Measurements from ENCODE around the gene CCDC188.

Gene CCDC188

GRCh38 chr22:20148414-20148813 lies 2.4 kb downstream of the CCDC188 start:
- TF ChIP-seq CTCF (IDR thresholded peaks at IDR 0.05; ENCODE audit: low read depth, low read length): no peak
- no peak overlapping the region for H3K4me3 ChIP-seq (replicated peaks in 1 of 2; ENCODE audit: low read depth in 2 of 2, low read length in 2 of 2)
- no peak for DNase-seq (ENCODE audit: low read depth in 2 of 2)

GRCh38 chr22:20147237-20147988 lies 3.4 kb downstream of the CCDC188 start:
- H3K4me3 ChIP-seq (replicated peaks in 1 of 2; ENCODE audit: low read depth in 2 of 2, low read length in 2 of 2): no peak overlapping the region
- no peak for DNase-seq (ENCODE audit: low read depth in 2 of 2)
- TF ChIP-seq CTCF (IDR thresholded peaks at IDR 0.05; ENCODE audit: low read depth, low read length): no peak

- no peak for DNase-seq (ENCODE audit: low read depth in 2 of 2)
- TF ChIP-seq CTCF (IDR thresholded peaks at IDR 0.05; ENCODE audit: low read depth, low read length): no peak
- no peak overlapping the region for H3K4me3 ChIP-seq (replicated peaks in 1 of 2; ENCODE audit: low read depth in 2 of 2, low read length in 2 of 2)
Observed at GRCh38 chr22:20146777-20147176, 4.1 kb downstream of the CCDC188 start.

GRCh38 chr22:20145832-20146223 lies 5.0 kb downstream of the CCDC188 start:
- no peak for DNase-seq (ENCODE audit: low read depth in 2 of 2)
- H3K4me3 ChIP-seq (replicated peaks in 1 of 2; ENCODE audit: low read depth in 2 of 2, low read length in 2 of 2): no peak overlapping the region
- TF ChIP-seq CTCF (IDR thresholded peaks at IDR 0.05; ENCODE audit: low read depth, low read length): no peak

GRCh38 chr22:20145206-20145831 lies 5.5 kb downstream of the CCDC188 start:
- H3K4me3 ChIP-seq (replicated peaks in 1 of 2; ENCODE audit: low read depth in 2 of 2, low read length in 2 of 2): no peak overlapping the region
- no peak for DNase-seq (ENCODE audit: low read depth in 2 of 2)
- TF ChIP-seq CTCF (IDR thresholded peaks at IDR 0.05; ENCODE audit: low read depth, low read length): no peak

- DNase-seq (ENCODE audit: low read depth in 2 of 2): no peak
- H3K4me3 ChIP-seq (replicated peaks in 1 of 2; ENCODE audit: low read depth in 2 of 2, low read length in 2 of 2): no peak overlapping the region
- no peak for TF ChIP-seq CTCF (IDR thresholded peaks at IDR 0.05; ENCODE audit: low read depth, low read length)
Observed at GRCh38 chr22:20143883-20144665, 6.8 kb downstream of the CCDC188 start.

Measured in cardiac fibroblast (primary cell).